GM12875 (cell line): ENCODE data around the gene COL4A1.

ENCODE experiments used
- H3K4me3 ChIP-seq: one replicate; pipeline ENCODE4 v1.5.1; 2011; ENCODE audit warnings: low read depth, low read length, control low read depth
- TF ChIP-seq, protein P1 (sequence below): IDR thresholded peaks from 2 replicates; pipeline ENCODE4 v1.5.1; 2011; ENCODE audit warnings: low read depth, mild to moderate bottlenecking, control low read depth, inconsistent platforms, low read length, moderate library complexity, borderline replicate concordance; ENCODE audit not compliant: insufficient read depth

The COL4A1 gene

DNA sequence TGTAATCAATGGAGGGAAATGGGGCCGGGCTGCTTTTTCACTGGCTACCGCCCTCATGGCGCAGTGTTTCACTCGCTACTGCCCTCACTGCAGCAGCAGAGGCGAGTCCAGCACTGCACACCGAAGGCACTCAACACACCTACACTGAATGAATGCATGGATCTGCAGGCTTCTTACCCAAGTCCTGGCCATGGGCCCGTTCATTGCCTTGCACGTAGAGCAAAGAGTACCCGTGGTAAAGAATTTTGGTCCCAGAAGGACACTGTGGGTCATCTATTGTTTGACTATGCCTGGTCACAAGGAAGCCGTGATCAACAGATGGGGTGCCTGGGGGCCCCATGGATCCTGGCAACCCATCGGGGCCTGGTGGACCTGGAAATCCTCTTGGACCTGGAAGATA, 144.9 kb downstream of the COL4A1 start:
- TF ChIP-seq, protein P1, sequence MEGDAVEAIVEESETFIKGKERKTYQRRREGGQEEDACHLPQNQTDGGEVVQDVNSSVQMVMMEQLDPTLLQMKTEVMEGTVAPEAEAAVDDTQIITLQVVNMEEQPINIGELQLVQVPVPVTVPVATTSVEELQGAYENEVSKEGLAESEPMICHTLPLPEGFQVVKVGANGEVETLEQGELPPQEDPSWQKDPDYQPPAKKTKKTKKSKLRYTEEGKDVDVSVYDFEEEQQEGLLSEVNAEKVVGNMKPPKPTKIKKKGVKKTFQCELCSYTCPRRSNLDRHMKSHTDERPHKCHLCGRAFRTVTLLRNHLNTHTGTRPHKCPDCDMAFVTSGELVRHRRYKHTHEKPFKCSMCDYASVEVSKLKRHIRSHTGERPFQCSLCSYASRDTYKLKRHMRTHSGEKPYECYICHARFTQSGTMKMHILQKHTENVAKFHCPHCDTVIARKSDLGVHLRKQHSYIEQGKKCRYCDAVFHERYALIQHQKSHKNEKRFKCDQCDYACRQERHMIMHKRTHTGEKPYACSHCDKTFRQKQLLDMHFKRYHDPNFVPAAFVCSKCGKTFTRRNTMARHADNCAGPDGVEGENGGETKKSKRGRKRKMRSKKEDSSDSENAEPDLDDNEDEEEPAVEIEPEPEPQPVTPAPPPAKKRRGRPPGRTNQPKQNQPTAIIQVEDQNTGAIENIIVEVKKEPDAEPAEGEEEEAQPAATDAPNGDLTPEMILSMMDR, result no peak
- no peak overlapping the region for H3K4me3 ChIP-seq

DNA sequence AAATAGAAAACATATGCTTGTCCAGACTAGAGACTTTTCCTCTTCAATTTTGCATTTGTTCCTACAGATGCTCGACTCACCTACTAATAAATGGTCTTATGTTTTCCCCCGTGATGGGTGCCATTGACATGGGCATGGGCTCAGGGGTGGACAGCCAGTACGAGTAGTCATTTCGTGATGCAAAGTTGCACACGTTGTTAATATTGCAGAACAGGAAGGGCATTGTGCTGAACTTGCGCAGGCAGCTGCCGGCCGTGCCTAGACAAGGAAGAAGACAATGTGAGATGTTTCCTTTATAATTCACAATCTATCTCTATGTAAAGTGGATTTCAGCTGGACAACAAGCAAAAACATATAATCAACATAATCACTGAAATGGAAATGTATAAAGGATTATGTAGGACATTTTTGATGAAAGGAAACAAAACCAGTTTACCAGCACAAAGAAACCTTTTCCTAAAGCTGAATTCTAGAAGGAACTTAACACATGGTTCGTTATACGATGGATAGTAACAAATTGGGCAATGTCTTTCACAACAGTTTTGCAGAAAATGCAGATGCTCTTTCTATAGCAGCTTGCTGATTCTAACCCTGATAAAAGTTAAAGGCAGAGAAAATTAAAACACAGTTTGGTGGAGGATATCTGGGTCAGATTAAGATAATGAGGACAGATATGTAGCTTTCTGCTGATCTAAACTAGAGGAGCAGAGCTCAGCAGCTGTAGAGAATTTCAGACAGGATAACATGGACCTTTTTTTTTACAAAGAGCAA, 145.7 kb downstream of the COL4A1 start:
- TF ChIP-seq, protein P1, result no peak
- H3K4me3 ChIP-seq, result no peak overlapping the region

- TF ChIP-seq, protein P1, result no peak
- H3K4me3 ChIP-seq, result no peak overlapping the region
These were observed 148.7 kb downstream of the COL4A1 start for GRCh38 chr13:110158226-110158625.

GRCh38 chr13:110157718-110158117, 149.2 kb downstream of the COL4A1 start:
- H3K4me3 ChIP-seq, result no peak overlapping the region
- TF ChIP-seq, protein P1, result no peak

DNA sequence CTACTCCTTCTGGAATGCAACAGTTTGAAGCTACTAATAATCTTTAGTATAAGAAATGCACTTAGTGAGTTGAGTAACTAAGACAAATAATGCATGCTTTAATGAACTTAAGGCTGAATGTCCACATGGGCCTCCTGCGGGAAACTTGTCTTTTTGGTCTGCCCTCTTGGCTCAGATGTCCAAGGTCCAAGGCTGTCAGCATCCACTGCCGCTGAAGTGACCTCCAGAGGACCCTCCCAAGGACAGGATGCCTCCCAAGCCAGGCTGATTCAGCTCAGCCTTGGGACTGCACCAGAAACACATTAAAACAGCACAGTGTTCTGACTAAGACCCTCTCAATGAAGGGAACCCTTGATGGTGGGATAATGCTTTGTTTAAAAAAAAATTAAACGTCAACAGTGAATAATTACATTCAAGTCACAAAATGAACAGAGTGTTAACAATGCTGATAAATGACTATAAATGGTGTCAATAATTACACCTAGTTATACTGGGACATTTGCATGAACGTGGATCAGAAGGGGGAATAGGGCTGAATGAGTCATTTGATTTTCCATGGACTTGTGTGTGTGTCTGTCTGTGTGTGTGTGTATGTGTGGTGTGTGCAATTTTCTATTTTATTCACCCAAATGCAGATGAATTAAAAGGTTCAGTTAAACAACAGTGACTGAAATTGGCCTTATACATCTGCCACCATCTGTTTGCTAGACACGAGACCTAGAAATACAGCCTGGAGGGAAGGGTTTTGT, 150.5 kb downstream of the COL4A1 start:
- H3K4me3 ChIP-seq, result no peak overlapping the region
- TF ChIP-seq, protein P1, result no peak

DNA sequence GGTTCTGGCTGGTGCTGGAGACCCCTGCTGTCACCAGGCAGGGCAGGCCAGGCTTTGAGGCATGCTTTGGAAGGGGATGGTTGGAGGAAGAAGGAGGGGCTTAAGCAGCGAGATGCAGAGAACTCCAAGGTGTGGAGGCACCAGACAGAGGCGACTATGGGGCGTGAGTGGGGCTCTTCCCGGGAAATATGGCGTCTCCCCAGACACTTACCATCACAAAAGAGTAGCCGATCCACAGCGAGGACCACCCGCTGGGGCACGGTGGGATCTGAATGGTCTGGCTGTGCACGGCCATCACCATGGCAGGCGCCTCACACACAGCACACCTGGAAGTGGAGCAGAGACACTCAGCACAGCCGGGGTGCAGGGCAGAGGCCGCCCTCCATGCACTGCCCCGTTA, 151.9 kb downstream of the COL4A1 start:
- no peak overlapping the region for H3K4me3 ChIP-seq
- TF ChIP-seq, protein P1, result no peak
